Measurements from ENCODE around the gene MORN4. TPM values are rescaled to one million over a fixed set of nuclear protein-coding genes. Genes with fewer than 3 reads are reported as not detected.

Gene MORN4
- total and polyA plus RNA-seq, 2 of the 13 experiments (the other 11 are each of a cell fraction or from before 2014, with no cell fraction given): 3.4 to 9.1 TPM

DNA sequence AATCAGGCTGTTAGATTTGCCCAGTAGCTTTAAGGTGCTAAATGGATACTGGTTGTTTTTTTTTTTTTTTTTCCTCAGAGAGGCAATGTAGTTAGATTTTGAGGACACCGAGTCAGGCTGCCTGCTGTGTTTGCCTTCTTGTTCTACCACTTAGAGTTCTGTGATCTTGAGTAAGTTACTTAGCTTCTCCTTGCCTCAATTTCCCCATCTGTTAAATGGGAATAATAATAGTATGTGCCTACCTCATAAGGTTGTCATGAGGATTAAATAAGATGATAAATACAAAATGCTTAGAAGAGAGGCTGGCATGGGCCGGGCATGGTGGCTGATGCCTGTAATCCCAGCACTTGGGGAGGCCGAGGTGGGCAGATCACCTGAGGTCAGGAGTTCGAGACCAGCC, 14.6 kb downstream of the MORN4 start:
- H3K27me3 ChIP-seq (ENCODE audit: control insufficient read depth in 1 of 2, insufficient read depth in 2 of 2, low read length in 2 of 2): no peaks in the 10 kb centered on the region
- in situ Hi-C loops (cut with HindIII; ENCODE audit: extremely low pct_ligation_motif_present, low pct_unique_long_range_greater_than_20kb) (no loop called here), intact Hi-C loops (cut with micrococcal nuclease; ENCODE audit: unreplicated experiment) (no loop called here)
- no peaks in the 10 kb centered on the region for H4K20me1 ChIP-seq (ENCODE audit: insufficient read depth, low read length)
- no peak overlapping the region for H2AFZ ChIP-seq (ENCODE audit: low read length)
- no peak overlapping the region for H3K9ac ChIP-seq (ENCODE audit: insufficient read depth, low read depth, low read length)
- no peaks in the 10 kb centered on the region for H3K9me3 ChIP-seq (ENCODE audit: low read length)
- H3K4me1 ChIP-seq (ENCODE audit: insufficient read depth, low read length): peaks cover 25% of the 10 kb centered on the region
- ChIA-PET CTCF (ENCODE audit: low intra/inter-chr PET ratio, low total read pairs) (no interaction called here), POLR2A (no interaction called here)
- FAIRE-seq (no peak), ATAC-seq (no peak), DNase-seq (ENCODE audit: low spot score) (no peak)
- no peaks in the 10 kb centered on the region for H3K79me2 ChIP-seq (ENCODE audit: insufficient read depth, low read length)
- no peak for TF ChIP-seq ZC3H4 (CRISPR knock-in tag; IDR thresholded peaks at IDR 0.05; ENCODE audit: borderline replicate concordance)
- TF ChIP-seq, protein P1, sequence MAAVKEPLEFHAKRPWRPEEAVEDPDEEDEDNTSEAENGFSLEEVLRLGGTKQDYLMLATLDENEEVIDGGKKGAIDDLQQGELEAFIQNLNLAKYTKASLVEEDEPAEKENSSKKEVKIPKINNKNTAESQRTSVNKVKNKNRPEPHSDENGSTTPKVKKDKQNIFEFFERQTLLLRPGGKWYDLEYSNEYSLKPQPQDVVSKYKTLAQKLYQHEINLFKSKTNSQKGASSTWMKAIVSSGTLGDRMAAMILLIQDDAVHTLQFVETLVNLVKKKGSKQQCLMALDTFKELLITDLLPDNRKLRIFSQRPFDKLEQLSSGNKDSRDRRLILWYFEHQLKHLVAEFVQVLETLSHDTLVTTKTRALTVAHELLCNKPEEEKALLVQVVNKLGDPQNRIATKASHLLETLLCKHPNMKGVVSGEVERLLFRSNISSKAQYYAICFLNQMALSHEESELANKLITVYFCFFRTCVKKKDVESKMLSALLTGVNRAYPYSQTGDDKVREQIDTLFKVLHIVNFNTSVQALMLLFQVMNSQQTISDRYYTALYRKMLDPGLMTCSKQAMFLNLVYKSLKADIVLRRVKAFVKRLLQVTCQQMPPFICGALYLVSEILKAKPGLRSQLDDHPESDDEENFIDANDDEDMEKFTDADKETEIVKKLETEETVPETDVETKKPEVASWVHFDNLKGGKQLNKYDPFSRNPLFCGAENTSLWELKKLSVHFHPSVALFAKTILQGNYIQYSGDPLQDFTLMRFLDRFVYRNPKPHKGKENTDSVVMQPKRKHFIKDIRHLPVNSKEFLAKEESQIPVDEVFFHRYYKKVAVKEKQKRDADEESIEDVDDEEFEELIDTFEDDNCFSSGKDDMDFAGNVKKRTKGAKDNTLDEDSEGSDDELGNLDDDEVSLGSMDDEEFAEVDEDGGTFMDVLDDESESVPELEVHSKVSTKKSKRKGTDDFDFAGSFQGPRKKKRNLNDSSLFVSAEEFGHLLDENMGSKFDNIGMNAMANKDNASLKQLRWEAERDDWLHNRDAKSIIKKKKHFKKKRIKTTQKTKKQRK (IDR thresholded peaks at IDR 0.05; ENCODE audit: low read length): no peak
- peak; percentile 55 for TF ChIP-seq ZNF629 (CRISPR knock-in tag; conservative IDR thresholded peaks at IDR 0.05)
- no peak for TF ChIP-seq CC2D1A (CRISPR knock-in tag; IDR thresholded peaks at IDR 0.05)
- H3K27ac ChIP-seq (ENCODE audit: extremely low read length, insufficient read depth, low read length): no peak overlapping the region
- H3K4me2 ChIP-seq (ENCODE audit: low read depth, low read length): no peak overlapping the region
- BruUV-seq (replicated peaks): no TSS peak
- H3K36me3 ChIP-seq (replicated peaks in 1 of 2; ENCODE audit: control insufficient read depth in 1 of 2, insufficient read depth in 2 of 2, low read length in 2 of 2): no peaks in the 10 kb centered on the region
- H3K4me3 ChIP-seq (replicated peaks in 1 of 3; ENCODE audit: insufficient read depth in 1 of 3, low read depth in 2 of 3, low read length in 3 of 3): no peak overlapping the region
- WGBS (ENCODE audit: low lambda C conversion rate): 100% methylated on average over 4 of the region's 4 CpGs

DNA sequence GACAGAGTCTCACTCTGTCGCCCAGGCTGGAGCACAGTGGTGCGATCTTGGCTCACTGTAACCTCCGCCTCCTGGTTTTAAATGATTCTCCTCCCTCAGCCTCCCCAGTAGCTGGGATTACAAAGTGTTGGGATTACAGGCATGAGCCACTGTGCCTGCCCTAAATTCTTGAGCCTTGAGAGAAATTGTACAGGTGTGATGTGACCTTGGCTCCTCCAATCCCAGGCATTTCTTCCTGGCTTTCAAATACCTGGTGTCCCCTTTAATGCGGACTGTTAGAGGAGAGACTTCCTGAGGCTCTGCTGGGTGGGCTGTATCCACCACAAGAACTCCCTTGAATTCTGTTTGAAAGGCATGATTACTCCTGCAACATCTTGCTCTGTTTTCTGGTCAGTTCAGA, 15.0 kb downstream of the MORN4 start:
- intact Hi-C loops (cut with micrococcal nuclease; ENCODE audit: unreplicated experiment): no loop called here
- Histone ChIP-seq H3K9me3 (ENCODE audit: low read length) (no peaks in the 10 kb centered on the region), H2AFZ (ENCODE audit: low read length) (no peak overlapping the region), H3K9ac (ENCODE audit: insufficient read depth, low read depth, low read length) (no peak overlapping the region), H3K4me2 (ENCODE audit: low read depth, low read length) (no peak overlapping the region), H3K4me3 (replicated peaks in 1 of 3; ENCODE audit: insufficient read depth in 1 of 3, low read depth in 2 of 3, low read length in 3 of 3) (no peak overlapping the region), H3K27ac (ENCODE audit: extremely low read length, insufficient read depth, low read length) (no peak overlapping the region), H4K20me1 (ENCODE audit: insufficient read depth, low read length) (no peaks in the 10 kb centered on the region), H3K36me3 (replicated peaks in 1 of 2; ENCODE audit: control insufficient read depth in 1 of 2, insufficient read depth in 2 of 2, low read length in 2 of 2) (no peaks in the 10 kb centered on the region), H3K27me3 (ENCODE audit: control insufficient read depth in 1 of 2, insufficient read depth in 2 of 2, low read length in 2 of 2) (no peaks in the 10 kb centered on the region), H3K79me2 (ENCODE audit: insufficient read depth, low read length) (no peaks in the 10 kb centered on the region), H3K4me1 (ENCODE audit: insufficient read depth, low read length) (peaks cover 21% of the 10 kb centered on the region)
- ATAC-seq (no peak), FAIRE-seq (no peak), DNase-seq (ENCODE audit: low spot score) (no peak)
- 99% methylated on average over 4 of the region's 4 CpGs for WGBS (ENCODE audit: low lambda C conversion rate)
- ChIA-PET CTCF (ENCODE audit: low intra/inter-chr PET ratio, low total read pairs) (no interaction called here), POLR2A (no interaction called here)
- in situ Hi-C loops (cut with HindIII; ENCODE audit: extremely low pct_ligation_motif_present, low pct_unique_long_range_greater_than_20kb): no loop called here
- no TSS peak for BruUV-seq (replicated peaks)
- TF ChIP-seq ZSCAN12 (CRISPR knock-in tag; IDR thresholded peaks at IDR 0.05) (no peak), ZNF775 (CRISPR knock-in tag; IDR thresholded peaks at IDR 0.05; ENCODE audit: borderline replicate concordance) (no peak), ARNT2 (CRISPR knock-in tag; IDR thresholded peaks at IDR 0.05; ENCODE audit: low read depth) (no peak), MEF2D (CRISPR knock-in tag; IDR thresholded peaks at IDR 0.05) (no peak), ZIK1 (CRISPR knock-in tag; IDR thresholded peaks at IDR 0.05; ENCODE audit: borderline replicate concordance, low read depth) (no peak), ZNF773 (CRISPR knock-in tag; IDR thresholded peaks at IDR 0.05; ENCODE audit: borderline replicate concordance) (no peak), RELA (CRISPR knock-in tag; IDR thresholded peaks at IDR 0.05) (no peak)
- TF ChIP-seq, protein P2, sequence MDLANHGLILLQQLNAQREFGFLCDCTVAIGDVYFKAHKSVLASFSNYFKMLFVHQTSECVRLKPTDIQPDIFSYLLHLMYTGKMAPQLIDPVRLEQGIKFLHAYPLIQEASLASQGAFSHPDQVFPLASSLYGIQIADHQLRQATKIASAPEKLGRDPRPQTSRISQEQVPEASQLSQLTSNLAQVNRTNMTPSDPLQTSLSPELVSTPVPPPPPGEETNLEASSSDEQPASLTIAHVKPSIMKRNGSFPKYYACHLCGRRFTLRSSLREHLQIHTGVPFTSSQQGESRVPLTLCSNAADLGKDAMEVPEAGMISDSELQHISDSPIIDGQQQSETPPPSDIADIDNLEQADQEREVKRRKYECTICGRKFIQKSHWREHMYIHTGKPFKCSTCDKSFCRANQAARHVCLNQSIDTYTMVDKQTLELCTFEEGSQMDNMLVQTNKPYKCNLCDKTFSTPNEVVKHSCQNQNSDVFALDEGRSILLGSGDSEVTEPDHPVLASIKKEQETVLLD (CRISPR knock-in tag; IDR thresholded peaks at IDR 0.05; ENCODE audit: low read depth): no peak
- TF ChIP-seq, protein P3, sequence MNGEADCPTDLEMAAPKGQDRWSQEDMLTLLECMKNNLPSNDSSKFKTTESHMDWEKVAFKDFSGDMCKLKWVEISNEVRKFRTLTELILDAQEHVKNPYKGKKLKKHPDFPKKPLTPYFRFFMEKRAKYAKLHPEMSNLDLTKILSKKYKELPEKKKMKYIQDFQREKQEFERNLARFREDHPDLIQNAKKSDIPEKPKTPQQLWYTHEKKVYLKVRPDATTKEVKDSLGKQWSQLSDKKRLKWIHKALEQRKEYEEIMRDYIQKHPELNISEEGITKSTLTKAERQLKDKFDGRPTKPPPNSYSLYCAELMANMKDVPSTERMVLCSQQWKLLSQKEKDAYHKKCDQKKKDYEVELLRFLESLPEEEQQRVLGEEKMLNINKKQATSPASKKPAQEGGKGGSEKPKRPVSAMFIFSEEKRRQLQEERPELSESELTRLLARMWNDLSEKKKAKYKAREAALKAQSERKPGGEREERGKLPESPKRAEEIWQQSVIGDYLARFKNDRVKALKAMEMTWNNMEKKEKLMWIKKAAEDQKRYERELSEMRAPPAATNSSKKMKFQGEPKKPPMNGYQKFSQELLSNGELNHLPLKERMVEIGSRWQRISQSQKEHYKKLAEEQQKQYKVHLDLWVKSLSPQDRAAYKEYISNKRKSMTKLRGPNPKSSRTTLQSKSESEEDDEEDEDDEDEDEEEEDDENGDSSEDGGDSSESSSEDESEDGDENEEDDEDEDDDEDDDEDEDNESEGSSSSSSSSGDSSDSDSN (CRISPR knock-in tag; IDR thresholded peaks at IDR 0.05): no peak

Measured in HepG2 (cell line).